Tibial artery (tissue), 4 donors: ENCODE data around the gene TRIP11.

Experiments
- DNase-seq, 2 donors: peaks; one replicate each; pipeline ENCODE4 v3.0.0-alpha.2; 2019
- H3K27ac ChIP-seq, 2 donors: fragments of 200-600 bp; sonication (generic) in 1 of 2; 1 replicate in 1 of 2; 2 replicates in 1 of 2; pipeline ENCODE4 v1.5.1; 2018 to 2019; ENCODE audit warnings: mild to moderate bottlenecking in 1 of 2
- H3K27me3 ChIP-seq, 2 donors: fragments of 200-600 bp; sonication (generic) in 1 of 2; one replicate each; pipeline versions ENCODE4 v1.5.1 to v1.6.0; 2016 to 2019
- H3K36me3 ChIP-seq, 3 donors: fragments of 200-600 bp; sonication (generic) in 2 of 3; one replicate each; pipeline ENCODE4 v1.5.1; 2016 to 2019; ENCODE audit warnings: mild to moderate bottlenecking in 2 of 3
- H3K4me1 ChIP-seq, 4 donors: fragments of 200-600 bp; sonication (generic) in 2 of 4; 1 replicate in 3 of 4; 2 replicates in 1 of 4; pipeline ENCODE4 v1.5.1; 2016 to 2019
- H3K4me3 ChIP-seq, 2 donors: fragments of 200-600 bp; sonication (generic) in 1 of 2; 1 replicate in 1 of 2; 2 replicates in 1 of 2; pipeline ENCODE4 v1.5.1; 2018 to 2019; ENCODE audit warnings: mild to moderate bottlenecking in 2 of 2
- H3K9me3 ChIP-seq, 3 donors: fragments of 200-600 bp; sonication (generic) in 1 of 3; one replicate each; pipeline ENCODE4 v1.5.1; 2016 to 2019
- CTCF ChIP-seq, 2 experiments: fragments of 200-600 bp in 1 of 2; fragments of 450-650 bp in 1 of 2; IDR thresholded peaks; one replicate each; pipeline ENCODE4 v1.5.1; 2017 to 2019; ENCODE audit warnings: antibody characterized with exemption in 2 of 2, mild to moderate bottlenecking in 1 of 2, moderate library complexity in 1 of 2
- intact Hi-C: fragments of 100-400 bp; cut with DNase I; formaldehyde crosslinking; loops from one replicate; pipeline ENCODE4 v1.15.0; 2023; ENCODE audit warnings: low total_unique reads

TRIP11 gene

GRCh38 chr14:92014040-92014439, 25.8 kb downstream of the TRIP11 start:
- no peak overlapping the region for H3K27ac ChIP-seq
- H3K9me3 ChIP-seq, result no peaks in the 10 kb centered on the region
- no peak for DNase-seq
- no peaks in the 10 kb centered on the region for H3K4me1 ChIP-seq
- TF ChIP-seq CTCF (IDR thresholded peaks at IDR 0.05), result no peak
- H3K4me3 ChIP-seq, result no peak overlapping the region
- intact Hi-C loops, result no loop called here
- no peaks in the 10 kb centered on the region for H3K27me3 ChIP-seq
- H3K36me3 ChIP-seq, result peaks cover 50 to 76% (median 56%) of the 10 kb centered on the region in 3 donors

GRCh38 chr14:92012121-92012748, 27.6 kb downstream of the TRIP11 start:
- intact Hi-C loops, result no loop called here
- no peak overlapping the region for H3K27ac ChIP-seq
- no peak for DNase-seq
- no peaks in the 10 kb centered on the region for H3K9me3 ChIP-seq
- no peak for TF ChIP-seq CTCF (IDR thresholded peaks at IDR 0.05)
- H3K36me3 ChIP-seq, result peaks cover 55 to 86% (median 60%) of the 10 kb centered on the region in 3 donors
- no peaks in the 10 kb centered on the region for H3K27me3 ChIP-seq
- H3K4me3 ChIP-seq, result no peak overlapping the region
- no peaks in the 10 kb centered on the region for H3K4me1 ChIP-seq

- Histone ChIP-seq H3K27me3 (no peaks in the 10 kb centered on the region), H3K9me3 (no peaks in the 10 kb centered on the region), H3K4me3 (no peak overlapping the region), H3K36me3 (peaks cover 55 to 82% (median 60%) of the 10 kb centered on the region in 3 donors), H3K4me1 (no peaks in the 10 kb centered on the region), H3K27ac (no peak overlapping the region)
- intact Hi-C loops, result no loop called here
- no peak for DNase-seq
- no peak for TF ChIP-seq CTCF (IDR thresholded peaks at IDR 0.05)
These were observed 29.2 kb downstream of the TRIP11 start for GRCh38 chr14:92010644-92011043.

GRCh38 chr14:92009604-92010003, 30.3 kb downstream of the TRIP11 start:
- Histone ChIP-seq H3K27me3 (no peaks in the 10 kb centered on the region), H3K27ac (no peak overlapping the region), H3K4me3 (no peak overlapping the region), H3K9me3 (no peaks in the 10 kb centered on the region), H3K4me1 (no peaks in the 10 kb centered on the region), H3K36me3 (peaks cover 52 to 80% (median 52%) of the 10 kb centered on the region in 3 donors)
- no peak for TF ChIP-seq CTCF (IDR thresholded peaks at IDR 0.05)
- intact Hi-C loops, result no loop called here
- no peak for DNase-seq

GRCh38 chr14:92005019-92005418, 34.8 kb downstream of the TRIP11 start:
- H3K36me3 ChIP-seq, result peaks cover 33 to 47% (median 40%) of the 10 kb centered on the region in 3 donors
- intact Hi-C loops, result no loop called here
- TF ChIP-seq CTCF (IDR thresholded peaks at IDR 0.05), result no peak
- H3K27ac ChIP-seq, result no peak overlapping the region
- H3K27me3 ChIP-seq, result no peaks in the 10 kb centered on the region
- H3K9me3 ChIP-seq, result no peaks in the 10 kb centered on the region
- DNase-seq, result no peak
- H3K4me3 ChIP-seq, result no peak overlapping the region
- no peaks in the 10 kb centered on the region for H3K4me1 ChIP-seq

GRCh38 chr14:92004062-92004461, 35.8 kb downstream of the TRIP11 start:
- no peak for TF ChIP-seq CTCF (IDR thresholded peaks at IDR 0.05)
- Histone ChIP-seq H3K27me3 (no peaks in the 10 kb centered on the region), H3K36me3 (peaks cover 32 to 46% (median 40%) of the 10 kb centered on the region in 3 donors), H3K27ac (no peak overlapping the region), H3K4me1 (no peaks in the 10 kb centered on the region), H3K9me3 (no peaks in the 10 kb centered on the region), H3K4me3 (no peak overlapping the region)
- intact Hi-C loops, result no loop called here
- DNase-seq, result no peak
